ENCODE measurements around the gene ADGRL3.

The ADGRL3 gene

DNA sequence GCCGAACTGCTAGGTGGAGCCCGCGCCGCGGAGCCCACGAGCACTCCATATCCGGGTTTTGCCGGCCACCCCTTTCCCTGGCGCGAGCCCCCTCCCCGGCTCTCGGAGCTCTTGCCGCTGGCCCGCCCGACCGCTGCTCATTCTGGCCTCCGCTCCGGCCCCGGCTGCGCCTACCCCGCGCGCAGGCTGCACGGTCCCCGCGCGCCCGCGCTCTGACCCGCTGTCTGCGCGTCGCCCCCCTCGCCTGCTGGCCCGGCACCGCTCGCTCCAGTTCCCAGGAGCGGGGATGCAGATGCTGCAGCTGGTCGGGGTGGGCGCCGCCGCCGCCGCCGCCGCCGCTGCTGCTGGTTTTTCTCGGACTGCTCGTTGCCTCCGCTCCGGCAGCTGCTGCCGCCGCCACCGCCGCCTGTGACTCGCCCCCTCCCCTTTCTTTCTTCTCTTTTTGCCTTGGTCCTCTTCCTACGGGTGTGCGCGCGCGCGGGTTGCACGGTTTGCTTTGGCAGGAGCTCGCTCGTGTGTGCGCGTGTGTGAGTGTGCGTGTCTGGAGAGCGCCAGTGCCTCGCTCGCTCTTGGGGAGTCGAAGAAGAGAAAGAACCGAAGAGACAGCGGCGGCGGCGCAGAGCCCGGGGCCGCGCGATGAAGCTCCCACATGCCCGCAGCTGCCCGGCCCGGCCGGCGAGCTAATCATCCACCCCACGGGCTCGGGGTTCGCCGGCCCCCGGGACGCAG lies at the start of gene ADGRL3:
Gene ADGRL3 (plus strand): TSS at position 140 of the 729 bp plus-strand sequence.
- no peak for DNase-seq (ENCODE audit: low read depth in 2 of 2)

DNA sequence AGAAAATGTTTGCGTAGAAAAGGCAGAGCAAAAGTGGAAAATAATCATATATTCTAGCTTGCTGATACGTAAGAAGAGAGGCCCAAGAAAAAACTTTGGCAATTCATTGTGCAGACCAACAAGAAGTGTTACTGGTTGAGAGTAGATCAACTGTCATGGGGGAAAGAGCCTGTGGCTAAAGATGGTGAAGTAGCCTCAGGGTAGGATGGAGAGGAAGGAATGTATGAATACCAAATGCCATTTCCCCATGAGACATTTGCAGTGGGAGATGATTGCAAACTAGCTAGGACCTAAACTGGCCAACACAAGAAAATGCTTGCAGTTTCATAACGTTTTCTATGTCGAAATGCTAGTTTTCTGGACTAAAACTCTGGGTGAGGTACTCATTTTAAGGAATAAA lies 47.7 kb upstream of the ADGRL3 start:
- no peak for DNase-seq (ENCODE audit: low read depth in 2 of 2)

DNA sequence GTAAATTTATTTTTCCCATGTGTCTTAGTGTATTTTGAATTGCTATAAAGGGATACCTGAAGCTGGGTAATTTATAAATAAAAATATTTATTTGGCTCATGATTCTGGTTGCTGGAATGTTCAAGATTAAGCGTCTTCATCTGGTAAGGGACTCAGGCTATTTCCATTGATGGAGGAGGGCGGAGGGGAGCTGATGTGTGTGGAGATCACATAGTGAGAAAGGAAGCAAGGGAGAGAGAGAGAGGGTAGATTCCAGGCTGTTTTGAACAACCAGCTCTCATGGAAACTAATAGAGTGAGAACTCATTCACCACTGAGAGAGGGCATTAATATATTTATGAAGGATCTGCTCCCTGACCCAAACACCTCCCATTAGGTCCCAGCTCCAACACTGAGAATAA lies 39.6 kb upstream of the ADGRL3 start:
- DNase-seq (ENCODE audit: low read depth in 2 of 2) = no peak

DNA sequence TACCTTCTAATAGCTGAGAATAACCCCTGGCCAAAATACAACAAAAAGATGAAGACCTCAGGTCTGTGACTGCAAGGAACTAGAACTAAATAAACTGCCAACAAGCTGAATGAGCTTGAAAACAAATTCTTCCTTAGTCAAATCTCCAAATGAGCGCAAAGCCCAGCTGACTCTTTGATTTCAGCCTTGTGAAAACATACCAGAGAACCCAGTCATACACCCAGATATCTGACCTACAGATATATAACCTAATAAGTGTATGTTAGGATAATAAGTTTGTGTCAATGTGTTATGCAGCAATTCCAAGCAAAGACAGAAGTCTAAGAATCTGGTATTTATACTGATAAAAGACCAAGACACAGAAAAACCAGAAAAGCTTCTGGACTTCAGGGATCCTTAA lies 38.0 kb upstream of the ADGRL3 start:
- DNase-seq (ENCODE audit: low read depth in 2 of 2) = no peak

DNA sequence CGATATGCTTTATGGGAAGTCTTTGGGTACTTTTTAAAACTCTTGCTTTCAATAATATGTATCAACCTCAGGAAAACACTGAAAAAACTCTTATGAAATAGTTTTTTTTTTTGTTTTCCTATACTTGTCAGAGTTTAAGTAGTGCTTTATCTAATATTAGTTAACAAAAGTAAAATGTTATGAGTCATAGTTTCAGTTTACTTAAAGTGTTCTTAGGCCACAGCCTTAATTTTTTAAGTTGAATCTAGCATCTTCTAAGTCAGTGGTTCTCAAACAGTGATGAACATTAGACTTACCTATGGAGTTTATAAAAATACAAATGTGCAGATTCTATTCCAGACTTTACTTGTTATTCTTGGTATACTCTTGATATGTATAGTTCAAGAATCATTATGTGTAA lies 26.3 kb upstream of the ADGRL3 start:
- no peak for DNase-seq (ENCODE audit: low read depth in 2 of 2)

DNA sequence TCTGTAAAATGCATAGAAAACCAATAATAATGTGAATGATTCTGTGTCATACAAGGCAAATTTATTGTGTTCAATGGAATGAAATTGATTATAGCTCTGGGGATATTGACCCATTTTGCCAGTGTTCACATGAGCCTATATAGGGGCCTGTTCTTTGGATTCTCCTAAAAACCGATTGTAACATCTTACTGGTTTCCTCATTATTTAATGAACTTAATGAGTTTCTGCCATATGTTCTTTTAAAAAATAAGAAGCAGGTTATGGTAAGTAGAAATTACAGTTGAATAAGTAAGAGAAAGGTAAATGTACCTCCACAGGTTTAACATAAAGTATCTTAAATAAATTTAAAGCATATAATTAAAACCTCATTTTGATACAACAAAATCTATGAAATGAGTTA lies 24.6 kb upstream of the ADGRL3 start:
- no peak for DNase-seq (ENCODE audit: low read depth in 2 of 2)

DNA sequence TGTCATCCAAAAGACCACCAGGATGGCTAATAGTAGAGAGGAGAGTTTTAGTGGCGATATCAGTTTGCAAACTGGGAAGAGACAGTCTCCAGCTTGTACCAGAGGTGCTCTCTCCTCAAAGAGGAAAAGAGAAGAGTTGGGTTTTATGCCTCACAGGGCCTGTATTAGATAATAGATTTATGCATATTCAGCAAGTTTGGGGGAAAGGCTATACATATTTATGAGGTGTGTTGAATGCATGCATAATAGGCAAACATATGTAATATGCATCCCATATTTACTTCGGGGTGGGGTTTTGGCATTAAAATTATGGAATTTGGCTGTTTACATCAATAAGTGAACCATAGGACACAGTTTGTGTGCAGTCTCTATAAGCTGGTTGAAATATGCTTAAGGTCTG lies 22.8 kb upstream of the ADGRL3 start:
- DNase-seq (ENCODE audit: low read depth in 2 of 2) = no peak

DNA sequence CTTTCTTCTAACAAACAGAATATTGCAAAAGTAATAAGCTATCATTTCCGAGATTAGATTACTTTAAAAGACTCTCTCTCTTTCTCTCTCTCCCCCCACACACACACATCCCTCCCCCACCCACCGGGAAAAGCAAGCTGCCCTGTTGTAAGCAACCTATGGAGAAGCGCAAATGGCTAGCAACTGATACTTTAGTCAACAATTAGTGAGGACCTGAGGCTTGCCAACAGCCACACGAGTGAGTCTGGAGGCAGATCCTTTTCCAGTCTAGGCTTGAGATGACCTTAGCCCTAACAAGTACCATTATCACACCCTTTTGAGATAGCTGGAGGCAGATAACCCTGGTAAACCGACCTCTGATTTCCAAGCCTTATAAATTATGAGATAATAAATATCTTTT lies 19.7 kb upstream of the ADGRL3 start:
- DNase-seq (ENCODE audit: low read depth in 2 of 2) = no peak

DNA sequence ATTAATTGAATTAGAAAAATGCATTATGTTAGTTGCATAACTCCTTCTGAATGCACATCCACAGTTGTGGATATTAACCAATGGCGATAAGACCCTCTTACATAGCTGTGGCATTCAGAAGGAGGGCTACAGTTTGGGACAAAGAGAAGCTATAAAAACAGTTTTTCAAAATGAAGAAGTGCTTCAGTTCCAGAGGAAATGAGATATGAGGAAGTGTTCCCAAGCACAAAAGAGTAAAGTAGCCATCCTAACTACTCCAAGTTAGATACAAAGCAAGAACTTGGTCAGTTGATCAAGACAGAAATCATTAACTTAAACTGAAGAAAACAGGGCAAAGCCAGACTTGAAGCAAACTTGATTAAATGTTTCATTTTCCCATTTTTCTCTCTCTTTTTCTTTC lies 17.2 kb upstream of the ADGRL3 start:
- DNase-seq (ENCODE audit: low read depth in 2 of 2) = no peak

DNA sequence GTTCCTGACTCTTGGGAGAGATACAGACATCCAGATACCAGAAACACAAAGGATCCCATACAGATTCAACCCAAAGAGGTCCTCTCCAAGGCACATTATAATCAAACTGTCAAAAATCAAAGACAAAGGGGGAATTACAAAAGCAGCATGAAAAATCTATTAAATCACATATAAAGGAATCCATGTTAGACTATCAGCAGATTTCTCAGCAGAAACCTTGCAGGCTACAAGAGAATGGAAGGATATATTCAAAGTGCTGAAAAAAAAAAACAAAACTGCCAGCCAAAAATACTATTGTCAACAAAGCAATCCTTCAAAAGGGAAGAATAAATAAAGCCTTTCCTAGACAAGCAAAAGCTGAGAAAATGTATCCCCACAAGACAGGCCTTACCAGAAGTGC lies 14.8 kb upstream of the ADGRL3 start:
- DNase-seq (ENCODE audit: low read depth in 2 of 2) = no peak

DNA sequence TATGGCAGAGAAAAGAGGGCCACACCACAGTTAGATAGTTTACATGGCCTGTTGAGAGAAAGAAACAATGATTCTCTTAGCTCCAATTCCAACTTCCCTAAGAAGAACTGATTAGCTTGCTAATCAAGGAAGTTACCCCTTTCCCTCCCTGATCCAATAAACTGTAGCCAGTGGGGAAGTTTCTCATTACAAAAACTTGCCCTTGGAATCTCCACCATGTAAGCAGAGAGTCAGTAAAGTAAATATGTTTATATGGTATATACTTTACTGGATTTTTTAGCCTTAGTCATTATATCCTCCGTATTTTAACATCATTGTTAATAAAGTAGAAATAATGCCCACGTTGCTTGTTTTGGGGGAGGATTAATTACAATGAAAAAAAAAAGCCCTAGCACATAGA lies 7.7 kb upstream of the ADGRL3 start:
- DNase-seq (ENCODE audit: low read depth in 2 of 2) = no peak

DNA sequence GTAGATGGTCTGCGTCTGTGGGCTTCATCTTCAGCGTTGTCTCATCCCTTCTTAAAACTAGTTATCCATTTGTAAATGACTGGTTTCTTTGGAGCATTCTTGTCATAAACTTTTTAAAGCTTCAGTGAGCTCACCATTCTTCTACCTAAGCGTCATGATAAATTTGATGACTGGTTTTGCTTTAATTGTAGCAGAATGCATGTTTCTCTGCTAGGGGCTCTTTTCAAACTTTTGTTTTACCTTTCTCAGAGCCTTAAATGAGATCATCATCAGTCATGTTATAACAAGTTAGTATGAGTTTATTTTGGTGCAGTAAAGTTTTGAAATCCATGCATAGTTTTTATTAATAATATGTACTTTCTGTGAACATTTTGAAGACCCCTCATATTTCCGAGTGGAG lies 6.3 kb upstream of the ADGRL3 start:
- DNase-seq (ENCODE audit: low read depth in 2 of 2) = no peak

DNA sequence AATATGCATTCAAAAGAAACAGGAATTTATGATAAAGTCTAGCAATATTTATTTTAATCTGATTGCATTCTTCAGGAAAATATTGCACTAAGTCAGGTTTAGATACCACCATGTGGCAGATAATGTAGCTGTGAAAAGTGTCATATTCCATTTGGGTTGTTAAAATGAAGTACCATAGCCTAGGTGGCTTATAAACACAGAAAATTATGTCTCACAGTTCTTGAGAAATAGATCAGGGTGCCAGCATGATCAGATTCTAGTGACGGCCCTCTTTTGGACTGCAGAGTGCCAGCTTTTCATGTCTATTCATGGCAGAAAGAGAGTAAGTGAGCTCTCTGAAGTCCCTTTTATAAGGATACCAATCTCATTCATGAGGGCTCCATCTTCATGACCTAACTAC lies 5.6 kb upstream of the ADGRL3 start:
- DNase-seq (ENCODE audit: low read depth in 2 of 2) = no peak

DNA sequence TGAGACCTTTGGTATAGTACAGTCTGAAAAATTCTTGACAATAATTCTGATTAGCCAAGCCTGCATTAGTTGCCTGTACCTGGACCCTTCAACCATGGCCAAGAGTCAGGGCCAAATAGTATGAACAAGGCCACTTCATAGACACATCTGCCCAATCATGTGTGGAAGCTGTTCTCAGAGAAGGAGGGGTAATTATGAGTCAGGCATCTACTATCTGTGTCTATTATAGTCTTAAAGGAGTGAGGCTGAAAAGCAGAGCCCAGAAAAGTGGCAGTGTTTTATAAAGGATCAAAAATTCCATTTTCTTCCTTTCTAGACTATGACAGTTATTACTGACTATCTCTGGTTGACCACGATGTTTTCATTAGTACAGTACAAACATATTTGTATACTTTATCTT lies 5.0 kb upstream of the ADGRL3 start:
- DNase-seq (ENCODE audit: low read depth in 2 of 2) = no peak

DNA sequence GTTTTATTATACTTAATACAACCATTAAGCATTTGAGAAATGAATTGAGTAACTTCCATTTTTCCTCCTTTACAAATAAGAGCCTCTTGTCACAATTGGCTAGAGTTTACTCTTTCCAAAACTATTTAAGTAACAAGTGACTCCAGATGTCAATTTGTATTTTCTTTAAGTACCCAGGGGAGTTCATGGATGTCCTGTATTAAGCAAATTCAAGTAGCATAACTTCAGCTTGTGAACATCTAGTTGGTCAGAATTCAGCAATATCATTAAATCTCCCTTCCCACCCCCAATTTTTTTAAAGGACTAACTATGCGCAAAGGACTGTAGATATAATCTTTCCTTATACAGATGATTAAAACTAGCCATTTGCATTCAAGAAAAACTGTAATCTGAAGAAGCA lies 1.4 kb upstream of the ADGRL3 start:
- DNase-seq (ENCODE audit: low read depth in 2 of 2) = no peak

DNA sequence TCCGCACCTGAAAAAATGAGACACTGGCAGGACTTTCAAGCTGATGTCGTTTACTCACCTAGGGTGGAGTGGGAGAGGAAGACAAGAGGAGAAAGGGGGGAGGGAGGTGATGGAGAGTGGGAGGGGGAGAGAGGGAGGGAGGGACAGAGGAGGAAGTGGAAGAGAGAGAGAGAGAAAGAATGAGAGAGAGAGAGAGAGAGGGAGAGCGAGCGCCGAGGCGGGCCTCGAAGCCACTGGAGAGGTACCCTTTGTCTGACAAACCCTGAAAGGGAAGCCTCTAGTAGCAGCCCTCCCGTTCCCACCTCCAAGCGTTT lies 296 bp upstream of the ADGRL3 start:
- DNase-seq (ENCODE audit: low read depth in 2 of 2) = no peak

DNA sequence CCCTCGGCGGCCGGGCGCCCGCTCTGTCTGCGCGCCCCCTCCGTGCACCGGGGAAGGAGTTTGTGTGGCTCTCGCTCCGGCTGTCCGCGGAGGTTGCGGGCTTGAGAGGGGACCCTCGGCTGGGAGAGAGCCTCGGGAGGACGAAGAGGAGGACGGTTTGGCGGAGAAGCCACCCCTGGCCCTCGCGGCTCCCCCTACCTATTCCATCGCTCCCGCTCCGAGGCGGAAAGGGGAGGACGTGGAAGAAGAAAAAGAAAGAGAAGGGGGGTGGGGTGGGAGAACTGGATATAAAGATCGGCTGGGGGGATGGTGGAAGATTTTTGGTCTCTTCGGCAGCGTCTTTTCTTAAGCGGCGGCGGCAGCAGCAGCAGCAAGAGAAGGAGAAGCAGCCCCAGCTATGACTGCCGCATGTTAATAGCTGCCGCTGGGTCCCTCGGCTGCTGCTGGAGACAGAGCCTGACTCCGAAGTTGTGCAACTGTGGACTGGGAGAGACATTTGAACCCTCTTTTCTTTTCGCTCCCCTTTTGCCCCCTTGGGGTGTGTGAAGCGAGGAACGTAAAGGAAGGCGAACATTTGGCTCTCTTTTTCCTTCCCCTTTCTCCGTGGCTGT lies 895 bp downstream of the ADGRL3 start:
- no peak for DNase-seq (ENCODE audit: low read depth in 2 of 2)

DNA sequence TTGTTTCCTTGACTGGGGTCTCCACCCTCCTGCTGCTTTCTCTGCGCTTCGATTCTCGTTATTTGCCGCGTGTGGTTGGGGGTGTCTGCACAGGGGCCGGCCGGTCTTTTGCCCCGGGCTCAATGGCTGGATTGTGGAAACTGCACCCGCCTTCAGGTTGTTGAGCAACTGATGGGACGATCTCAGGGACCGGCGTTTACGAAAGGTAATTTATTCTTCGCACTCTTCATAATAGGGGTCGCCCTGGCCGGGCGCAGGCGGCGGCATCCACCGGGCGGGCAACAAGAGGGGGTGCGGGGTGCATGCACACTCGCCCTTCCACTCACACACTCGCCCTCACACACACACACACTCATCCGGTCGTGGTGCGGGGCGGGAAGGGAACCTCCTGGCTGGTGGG lies 1.4 kb downstream of the ADGRL3 start:
- DNase-seq (ENCODE audit: low read depth in 2 of 2) = no peak

DNA sequence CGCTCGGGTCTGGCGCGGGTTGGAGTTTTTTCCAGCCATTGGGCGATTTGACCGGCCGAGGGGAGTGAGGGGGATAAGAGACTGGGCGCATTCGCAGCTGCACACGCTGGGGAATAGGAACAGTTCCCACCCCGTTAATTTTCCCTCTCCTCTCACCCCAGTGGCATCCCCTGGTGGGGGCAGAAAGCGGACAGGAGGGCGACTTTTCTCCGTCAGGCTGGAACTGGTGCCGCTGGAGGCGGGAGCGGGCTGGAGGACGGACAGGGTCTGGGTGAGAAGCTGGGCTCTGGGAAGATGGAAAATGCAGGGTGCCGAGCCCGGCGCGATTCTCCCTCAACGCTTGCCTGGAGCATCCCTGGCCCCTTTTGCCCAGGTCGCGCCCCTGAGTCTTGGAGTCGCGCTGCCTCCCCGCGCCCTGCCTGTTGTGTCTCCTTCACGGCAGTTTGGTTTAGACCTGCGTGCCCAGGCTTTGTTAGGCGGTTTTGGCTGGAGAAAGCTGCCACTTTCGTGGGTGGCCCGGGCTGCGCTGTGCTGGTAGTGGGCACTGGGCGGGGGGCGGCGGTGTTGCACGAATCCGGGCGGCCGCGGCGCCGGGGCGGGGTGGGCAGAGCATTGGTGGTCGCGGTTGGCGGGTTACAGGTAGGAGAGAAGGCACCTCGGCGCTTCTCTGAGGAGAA lies 2.0 kb downstream of the ADGRL3 start:
- no peak for DNase-seq (ENCODE audit: low read depth in 2 of 2)

DNA sequence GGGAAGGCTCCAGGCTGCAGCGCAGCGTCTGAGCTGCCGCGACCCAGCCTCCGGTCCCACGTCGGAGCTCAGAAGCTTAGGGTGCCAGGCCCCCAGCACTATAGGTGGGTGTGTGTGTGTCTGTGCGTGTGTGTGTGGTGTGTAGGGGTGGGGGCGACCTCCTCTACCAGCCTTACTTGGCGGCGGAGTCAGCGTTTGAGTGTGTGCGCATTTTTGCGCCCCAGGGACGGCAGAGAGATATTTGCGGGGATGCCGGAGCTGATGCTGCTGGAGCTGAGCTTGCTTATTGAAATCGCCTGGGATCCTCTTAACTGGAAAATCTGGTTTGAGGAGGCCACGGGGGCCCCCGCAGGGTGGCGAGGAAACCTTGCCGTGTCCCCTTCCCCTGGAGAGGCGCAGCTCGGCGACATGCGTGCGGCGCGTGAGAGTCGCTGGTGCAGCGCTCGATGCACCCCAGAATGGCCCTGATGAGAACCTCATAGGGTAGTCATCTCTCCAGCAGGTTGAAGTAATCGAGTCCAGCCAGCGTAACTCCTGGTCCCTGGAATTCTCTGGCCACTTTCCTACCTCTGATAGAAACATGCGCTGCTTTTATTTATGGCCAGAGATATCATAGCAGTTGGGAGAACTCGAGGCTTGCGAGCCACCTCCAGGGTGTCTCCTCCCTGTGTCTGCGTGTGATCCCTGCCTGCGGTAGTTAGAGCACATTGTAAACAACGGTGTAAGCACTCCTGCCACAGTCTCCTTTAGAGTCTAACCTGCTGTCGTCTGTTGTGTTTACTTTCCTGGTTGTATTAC lies 2.7 kb downstream of the ADGRL3 start:
- DNase-seq (ENCODE audit: low read depth in 2 of 2) = no peak

DNA sequence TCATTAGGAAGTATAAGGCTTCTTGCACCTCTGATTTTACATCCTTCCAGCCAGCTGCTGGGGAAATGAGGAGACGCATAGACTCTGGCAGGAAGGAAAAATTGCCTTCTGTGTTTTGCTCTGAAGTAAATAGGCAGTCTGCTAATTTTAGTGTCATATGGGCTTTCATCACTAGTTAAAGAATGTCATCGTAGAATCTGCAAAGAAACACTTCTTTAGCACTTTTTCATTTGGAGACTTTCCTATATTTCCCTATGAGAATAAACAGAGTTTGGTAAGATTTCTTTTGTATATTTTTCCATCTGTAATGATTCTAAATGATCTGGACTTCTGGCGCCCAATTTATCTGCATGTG lies 3.3 kb downstream of the ADGRL3 start:
- DNase-seq (ENCODE audit: low read depth in 2 of 2) = no peak

DNA sequence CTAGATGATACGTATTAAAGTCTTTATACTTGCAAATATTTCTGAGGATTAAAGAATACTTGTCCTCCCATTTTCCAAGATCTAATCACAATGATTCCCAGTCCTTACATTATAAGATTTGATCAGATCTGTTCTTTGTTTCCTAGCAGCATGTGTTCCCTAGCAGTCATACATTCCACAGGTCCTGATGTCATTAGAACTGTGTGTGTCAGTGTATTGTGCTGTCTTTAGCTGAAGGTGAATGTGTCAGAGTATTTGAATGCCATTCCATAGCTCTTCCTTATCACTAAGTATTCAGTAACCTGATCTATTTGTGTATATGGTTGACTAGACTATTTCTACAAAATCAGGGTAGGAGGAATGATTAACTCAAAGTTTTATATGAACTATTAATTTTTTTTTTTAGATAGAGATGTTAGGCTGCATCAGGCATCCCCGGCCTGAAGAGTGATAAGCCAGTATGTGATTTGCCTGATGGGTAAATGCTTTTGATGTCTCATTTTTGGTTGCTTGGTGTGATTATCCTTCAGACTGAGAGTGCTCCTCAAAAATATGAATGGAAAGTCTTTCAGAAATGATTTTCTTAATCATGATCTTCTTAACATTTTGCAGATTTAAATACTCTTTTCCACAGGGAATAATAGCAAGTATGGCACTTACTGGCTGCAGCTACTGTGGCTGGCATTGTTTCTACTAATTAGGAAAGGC lies 4.4 kb downstream of the ADGRL3 start:
- no peak for DNase-seq (ENCODE audit: low read depth in 2 of 2)
